GM12873 (cell line): ENCODE results near the gene PHLDB2.

Experiments
- TF ChIP-seq, protein P1 (sequence below): IDR thresholded peaks from 2 replicates; pipeline ENCODE4 v1.5.1; 2012; ENCODE audit warnings: low read depth, mild to moderate bottlenecking, moderate library complexity, low read length, control low read depth; ENCODE audit not compliant: insufficient read depth; ENCODE audit errors: missing control alignments

PHLDB2 gene

DNA sequence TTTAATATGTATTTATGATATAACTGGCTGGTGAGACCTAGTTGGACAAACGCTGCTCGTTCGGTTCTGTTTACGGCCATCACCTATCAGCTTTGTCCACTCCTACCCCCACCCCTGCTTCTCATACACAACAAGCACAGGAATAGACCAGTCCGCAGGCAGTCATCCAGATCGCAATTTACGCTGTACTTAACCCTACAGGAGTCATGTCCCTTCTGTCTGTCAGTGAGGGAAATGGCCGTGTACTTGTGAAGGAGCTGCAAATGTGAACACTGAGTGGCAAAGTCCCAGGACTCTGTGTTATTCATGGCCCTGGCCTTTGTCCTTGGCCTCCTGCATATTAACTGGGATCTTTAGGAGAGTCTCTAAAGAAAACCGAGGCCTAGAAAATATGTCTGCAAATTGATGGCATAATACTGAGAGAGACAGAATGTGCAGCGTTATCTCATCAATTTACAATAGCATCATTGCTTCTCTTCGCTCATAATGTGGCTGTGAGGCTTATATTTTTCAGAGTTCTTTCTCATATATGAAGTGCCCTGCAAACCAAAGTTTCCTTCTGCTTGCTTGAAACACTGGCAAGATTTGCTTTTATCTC is 112.6 kb downstream of the PHLDB2 start:
- TF ChIP-seq, protein P1, sequence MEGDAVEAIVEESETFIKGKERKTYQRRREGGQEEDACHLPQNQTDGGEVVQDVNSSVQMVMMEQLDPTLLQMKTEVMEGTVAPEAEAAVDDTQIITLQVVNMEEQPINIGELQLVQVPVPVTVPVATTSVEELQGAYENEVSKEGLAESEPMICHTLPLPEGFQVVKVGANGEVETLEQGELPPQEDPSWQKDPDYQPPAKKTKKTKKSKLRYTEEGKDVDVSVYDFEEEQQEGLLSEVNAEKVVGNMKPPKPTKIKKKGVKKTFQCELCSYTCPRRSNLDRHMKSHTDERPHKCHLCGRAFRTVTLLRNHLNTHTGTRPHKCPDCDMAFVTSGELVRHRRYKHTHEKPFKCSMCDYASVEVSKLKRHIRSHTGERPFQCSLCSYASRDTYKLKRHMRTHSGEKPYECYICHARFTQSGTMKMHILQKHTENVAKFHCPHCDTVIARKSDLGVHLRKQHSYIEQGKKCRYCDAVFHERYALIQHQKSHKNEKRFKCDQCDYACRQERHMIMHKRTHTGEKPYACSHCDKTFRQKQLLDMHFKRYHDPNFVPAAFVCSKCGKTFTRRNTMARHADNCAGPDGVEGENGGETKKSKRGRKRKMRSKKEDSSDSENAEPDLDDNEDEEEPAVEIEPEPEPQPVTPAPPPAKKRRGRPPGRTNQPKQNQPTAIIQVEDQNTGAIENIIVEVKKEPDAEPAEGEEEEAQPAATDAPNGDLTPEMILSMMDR = no peak

DNA sequence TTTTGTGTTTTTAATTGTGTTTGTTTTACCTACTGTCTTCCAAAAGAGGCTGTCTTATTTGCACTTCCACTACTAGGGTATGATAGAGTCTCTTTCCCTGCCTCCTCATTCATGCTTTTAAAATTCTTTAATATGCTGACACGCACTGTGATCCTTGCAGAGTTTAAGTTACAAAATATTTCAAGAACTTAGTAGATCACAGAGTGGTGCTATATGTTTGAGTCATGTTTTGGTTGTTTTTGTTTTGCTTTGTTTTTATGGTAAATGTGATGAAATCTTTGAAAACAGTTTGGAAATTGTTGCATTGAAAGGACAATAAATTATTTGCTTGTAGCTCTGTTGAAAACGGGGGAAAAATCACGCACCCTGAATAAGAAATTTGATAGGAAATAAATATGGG is 113.8 kb downstream of the PHLDB2 start:
- TF ChIP-seq, protein P1 = no peak

DNA sequence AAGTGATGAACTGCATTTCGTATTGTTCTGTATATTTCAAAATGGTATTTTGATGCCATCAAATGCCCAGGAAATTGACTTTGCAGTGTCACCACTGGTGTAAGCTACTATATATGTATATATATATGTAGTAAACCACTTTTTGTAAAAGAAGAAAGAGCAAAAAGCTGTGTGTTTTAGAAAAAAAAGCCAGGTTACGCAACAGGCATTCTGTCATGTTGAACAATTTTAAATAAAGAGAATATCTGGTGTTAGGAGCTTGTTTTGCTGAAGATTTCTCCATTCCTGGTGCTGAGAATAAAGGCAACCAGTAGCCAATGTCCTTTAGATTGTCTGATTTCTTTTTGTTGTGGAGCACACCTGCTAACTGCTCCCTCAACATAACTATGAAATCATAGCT is 116.1 kb downstream of the PHLDB2 start:
- TF ChIP-seq, protein P1 = no peak

DNA sequence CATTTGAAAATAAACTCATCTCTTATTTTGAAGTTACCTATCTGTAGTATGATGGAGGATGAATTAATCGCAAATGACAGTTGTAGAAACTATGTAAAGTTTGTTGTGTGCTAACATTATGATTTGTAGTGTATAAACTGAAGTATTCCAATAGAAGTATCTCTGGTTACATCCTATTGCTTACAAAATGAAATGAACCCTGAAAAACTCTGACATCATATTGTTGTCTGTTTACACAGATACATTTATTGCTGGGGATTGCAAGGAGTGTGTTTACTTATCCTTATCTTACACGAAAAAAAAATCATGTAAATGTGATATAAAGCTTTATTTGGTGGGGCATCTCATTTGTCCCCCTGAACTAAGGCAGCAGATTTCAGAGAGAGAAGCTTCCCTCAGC is 117.2 kb downstream of the PHLDB2 start:
- TF ChIP-seq, protein P1 = no peak

DNA sequence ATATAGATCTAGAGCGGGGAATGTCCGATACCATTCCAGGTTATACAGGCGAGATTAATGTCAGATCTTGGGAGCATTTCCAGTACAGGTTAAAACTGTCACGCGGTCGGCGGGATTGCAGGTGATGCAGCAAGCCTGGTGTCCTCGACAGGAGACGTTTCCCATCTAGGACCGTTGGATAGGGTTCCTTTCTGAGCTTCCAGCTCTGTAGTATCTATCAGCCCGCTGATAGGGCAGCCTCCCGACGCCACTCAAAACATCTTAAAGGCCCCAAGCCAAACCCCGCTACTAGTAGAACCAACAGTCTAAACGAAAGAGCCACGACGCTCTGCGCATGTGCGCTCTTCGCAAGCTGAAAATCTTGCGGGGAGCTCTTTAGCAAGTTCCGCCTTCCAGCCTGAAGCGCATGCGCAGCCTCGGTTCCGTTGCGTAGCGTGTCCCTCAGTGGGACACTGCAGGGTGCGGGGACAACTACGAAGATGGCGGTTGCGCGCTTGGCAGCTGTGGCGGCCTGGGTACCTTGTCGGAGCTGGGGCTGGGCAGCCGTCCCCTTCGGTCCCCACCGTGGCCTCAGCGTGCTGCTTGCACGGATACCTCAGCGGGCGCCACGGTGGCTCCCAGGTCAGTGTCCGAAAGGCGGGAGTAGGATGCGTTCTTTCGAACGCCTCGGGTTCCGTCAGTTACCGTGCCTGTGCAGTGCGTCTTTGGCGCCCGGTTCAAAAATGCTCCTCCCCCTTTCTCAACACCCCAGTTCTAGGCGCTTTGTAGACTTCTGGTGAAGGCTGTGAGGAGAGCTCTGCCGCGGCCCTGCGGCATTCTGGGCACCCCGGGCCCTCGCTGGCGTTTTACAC is 119.7 kb downstream of the PHLDB2 start, which contains the start of gene ABHD10:
Gene ABHD10, plus strand, starts transcription at position 444 of the 851 bp plus-strand sequence. Its CDS starts 36 bp downstream, at position 480.
- TF ChIP-seq, protein P1 = no peak

DNA sequence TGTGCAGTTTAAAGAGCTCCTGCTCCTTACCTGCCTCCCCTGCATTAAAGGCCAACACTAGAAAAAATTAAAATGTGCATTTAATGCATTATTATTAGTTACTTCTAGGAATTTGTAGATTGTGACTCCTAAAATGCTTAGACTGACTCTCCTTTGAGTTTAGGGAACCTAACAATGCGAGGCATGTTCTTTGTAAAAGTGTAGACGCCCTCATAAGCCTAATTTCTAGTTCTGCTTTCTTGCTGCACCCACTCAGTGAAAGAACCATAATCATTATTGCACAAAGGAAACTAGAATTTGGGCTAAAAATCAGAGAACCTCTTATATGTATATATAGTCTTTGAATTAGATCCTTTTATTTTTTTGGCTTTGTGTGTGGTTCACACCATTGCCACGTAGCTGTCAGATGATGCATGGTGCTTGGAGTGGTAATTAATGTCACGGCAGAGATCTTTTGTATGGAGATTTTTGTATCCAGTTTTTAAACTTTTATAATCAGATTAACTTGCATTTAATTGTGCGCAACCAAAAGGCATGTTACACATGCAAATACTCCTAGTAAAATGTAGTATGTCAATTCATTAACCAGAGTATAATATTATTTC is 120.5 kb downstream of the PHLDB2 start:
- TF ChIP-seq, protein P1 = no peak
